Choroid plexus epithelial cell (primary cell): ENCODE data around the gene SUMO4.
A peak's percentile ranks its signal among the peaks of the same experiment; 100 is the strongest.

Experiments
- DNase-seq: peaks from one replicate; pipeline ENCODE4 v3.0.0-alpha.2; 2010; ENCODE audit warnings: low read depth
- H3K4me3 ChIP-seq: 2 replicates; pipeline ENCODE4 v1.5.1; 2011; ENCODE audit warnings: low read depth, mild to moderate bottlenecking, control low read depth, low read length, moderate library complexity
- CTCF ChIP-seq: conservative IDR thresholded peaks from 2 replicates; pipeline ENCODE4 v1.5.1; 2011; ENCODE audit warnings: low read depth, mild to moderate bottlenecking, control low read depth, inconsistent platforms, low read length, moderate library complexity

Gene SUMO4

GRCh38 chr6:149387779-149388512, 12.1 kb upstream of the SUMO4 start:
- no peak for DNase-seq
- H3K4me3 ChIP-seq, result no peak overlapping the region
- no peak for TF ChIP-seq CTCF

GRCh38 chr6:149389509-149390297, 10.4 kb upstream of the SUMO4 start:
- H3K4me3 ChIP-seq, result no peak overlapping the region
- TF ChIP-seq CTCF, result no peak
- DNase-seq, result no peak

GRCh38 chr6:149392093-149392492, 8.0 kb upstream of the SUMO4 start:
- no peak overlapping the region for H3K4me3 ChIP-seq
- TF ChIP-seq CTCF, result no peak
- no peak for DNase-seq

- no peak overlapping the region for H3K4me3 ChIP-seq
- no peak for TF ChIP-seq CTCF
- no peak for DNase-seq
Measured at GRCh38 chr6:149392535-149392934, 7.5 kb upstream of the SUMO4 start.

- no peak for TF ChIP-seq CTCF
- H3K4me3 ChIP-seq, result no peak overlapping the region
- DNase-seq, result peak; percentile 61
Measured at GRCh38 chr6:149393002-149393679, 6.9 kb upstream of the SUMO4 start.

GRCh38 chr6:149395185-149395584, 4.9 kb upstream of the SUMO4 start:
- H3K4me3 ChIP-seq, result no peak overlapping the region
- no peak for TF ChIP-seq CTCF
- DNase-seq, result no peak
